PFSK-1 (cell line): ENCODE data around the gene UNC119.

Experiments used
- POLR2AphosphoS5 ChIP-seq: IDR thresholded peaks from 2 replicates; pipeline ENCODE4 v1.6.1; 2012; ENCODE audit warnings: low read depth, mild to moderate bottlenecking, control low read depth, low read length, moderate library complexity
- SIN3A ChIP-seq: IDR thresholded peaks from 2 replicates; pipeline ENCODE4 v1.6.1; 2012; ENCODE audit warnings: mild to moderate bottlenecking, low read length, moderate library complexity, borderline replicate concordance; ENCODE audit not compliant: insufficient read depth

- no peak for TF ChIP-seq SIN3A
- no peak for TF ChIP-seq POLR2AphosphoS5
Observed at GRCh38 chr17:28541439-28541838, 11.0 kb downstream of the UNC119 start.
